WTC11 (cell line): Measurements from ENCODE around the gene OSBPL5. TPM values are rescaled to one million over a fixed set of nuclear protein-coding genes. Genes with fewer than 3 reads are reported as not detected.
A peak's percentile ranks its signal among the peaks of the same experiment; 100 is the strongest.

Source experiments
- ATAC-seq: fragments of 200-7000 bp; cut with Tn5 transposase; 2 replicates; pipeline ENCODE4 v1.10.0; 2021; ENCODE audit warnings: mild to moderate bottlenecking, moderate library complexity
- CTCF ChIA-PET: fragments of 300-600 bp; sonication (Branson Sonifier 250); formaldehyde crosslinking; loops from one replicate; lab custom pipeline; 2021; ENCODE audit warnings: antibody characterized with exemption; lab: Charles Lee
- POLR2A ChIA-PET: fragments of 350-600 bp; sonication (Branson Sonifier 250); formaldehyde crosslinking; loops from one replicate; lab custom pipeline; 2021; ENCODE audit warnings: antibody characterized with exemption; lab: Charles Lee
- DNase-seq: peaks from one replicate; pipeline ENCODE4 v3.0.0; 2021; ENCODE audit warnings: low spot score
- H3K27ac Mint-ChIP-seq: 2 replicates; pipeline ENCODE4 v1.8.0; 2021; ENCODE audit warnings: mixed read lengths
- H3K27me3 Mint-ChIP-seq: 2 replicates; pipeline ENCODE4 v1.8.0; 2021; ENCODE audit warnings: low read depth, mild to moderate bottlenecking, moderate library complexity, mixed read lengths
- H3K36me3 Mint-ChIP-seq: 2 replicates; pipeline ENCODE4 v1.8.0; 2021; ENCODE audit warnings: mixed read lengths
- H3K4me1 Mint-ChIP-seq: 2 replicates; pipeline ENCODE4 v1.8.0; 2022; ENCODE audit warnings: mixed read lengths
- H3K4me3 Mint-ChIP-seq: 2 replicates; pipeline ENCODE4 v1.8.0; 2021; ENCODE audit warnings: mild to moderate bottlenecking, moderate library complexity, mixed read lengths
- H3K9me3 Mint-ChIP-seq: 2 replicates; pipeline ENCODE4 v1.8.0; 2021; ENCODE audit warnings: mixed read lengths
- CREB1 ChIP-seq: sonication (generic); formaldehyde crosslinking; IDR thresholded peaks from 2 replicates; pipeline ENCODE4 v1.8.0; 2023; ENCODE audit warnings: mild to moderate bottlenecking, missing genetic modification reagents
- GRHL2 ChIP-seq: fragments of 250-450 bp; sonication (Bioruptor Pico); IDR thresholded peaks from 2 replicates; pipeline ENCODE4 v1.8.0; 2022; ENCODE audit warnings: mild to moderate bottlenecking, moderate library complexity; ENCODE audit not compliant: insufficient replicate concordance, severe bottlenecking
- GTF2I ChIP-seq: fragments of 250-450 bp; sonication (Bioruptor Pico); conservative IDR thresholded peaks from 2 replicates; pipeline ENCODE4 v1.4.0; 2021; ENCODE audit warnings: mild to moderate bottlenecking
- IRF2 ChIP-seq: sonication (generic); formaldehyde crosslinking; IDR thresholded peaks from 2 replicates; pipeline ENCODE4 v1.8.0; 2022; ENCODE audit warnings: low read depth, missing genetic modification reagents, borderline replicate concordance
- NFATC4 ChIP-seq: fragments of 250-450 bp; sonication (Bioruptor Pico); IDR thresholded peaks from 2 replicates; pipeline ENCODE4 v1.9.0; 2021; ENCODE audit warnings: mild to moderate bottlenecking
- NFE2L1 ChIP-seq: sonication (generic); formaldehyde crosslinking; IDR thresholded peaks from 2 replicates; pipeline ENCODE4 v1.8.1; 2023; ENCODE audit warnings: missing genetic modification reagents
- ZNF138 ChIP-seq: sonication (generic); formaldehyde crosslinking; conservative IDR thresholded peaks from 2 replicates; pipeline ENCODE4 v1.8.1; 2022; ENCODE audit warnings: mild to moderate bottlenecking, moderate library complexity, missing genetic modification reagents
- ZNF263 ChIP-seq: sonication (generic); formaldehyde crosslinking; IDR thresholded peaks from 2 replicates; pipeline ENCODE4 v1.8.1; 2022; ENCODE audit warnings: low read depth, mild to moderate bottlenecking, moderate library complexity, missing genetic modification reagents
- total RNA-seq: library from RNA; stranded (reverse); gene quantifications from 3 replicates; pipeline ENCODE4 v1.2.3, GENCODE V29; 2021
- TF ChIP-seq, protein P1 (sequence below): sonication (generic); formaldehyde crosslinking; IDR thresholded peaks from 2 replicates; pipeline ENCODE4 v1.8.0; 2022; ENCODE audit warnings: missing genetic modification reagents
- TF ChIP-seq, protein P2 (sequence below): sonication (generic); formaldehyde crosslinking; IDR thresholded peaks from 2 replicates; pipeline ENCODE4 v1.8.1; 2022; ENCODE audit warnings: missing genetic modification reagents, borderline replicate concordance
- TF ChIP-seq, protein P3 (sequence below): sonication (generic); formaldehyde crosslinking; IDR thresholded peaks from 2 replicates; pipeline ENCODE4 v1.8.1; 2022; ENCODE audit warnings: mild to moderate bottlenecking, moderate library complexity, missing genetic modification reagents
- TF ChIP-seq, protein P4 (sequence below): sonication (generic); formaldehyde crosslinking; IDR thresholded peaks from 2 replicates; pipeline ENCODE4 v1.8.0; 2022; ENCODE audit warnings: mild to moderate bottlenecking, missing genetic modification reagents
- TF ChIP-seq, protein P5 (sequence below): sonication (generic); formaldehyde crosslinking; IDR thresholded peaks from 2 replicates; pipeline ENCODE4 v1.8.1; 2023; ENCODE audit warnings: mild to moderate bottlenecking, missing genetic modification reagents
- TF ChIP-seq, protein P6 (sequence below): sonication (generic); formaldehyde crosslinking; IDR thresholded peaks from 2 replicates; pipeline ENCODE4 v1.8.1; 2023; ENCODE audit warnings: mild to moderate bottlenecking, missing genetic modification reagents, moderate library complexity
- TF ChIP-seq, protein P7 (sequence below): sonication (generic); formaldehyde crosslinking; IDR thresholded peaks from 2 replicates; pipeline ENCODE4 v1.8.0; 2022; ENCODE audit warnings: mild to moderate bottlenecking, missing genetic modification reagents

Gene OSBPL5
- total RNA-seq, 1 experiment from 2014 or later = 17.7 TPM

DNA sequence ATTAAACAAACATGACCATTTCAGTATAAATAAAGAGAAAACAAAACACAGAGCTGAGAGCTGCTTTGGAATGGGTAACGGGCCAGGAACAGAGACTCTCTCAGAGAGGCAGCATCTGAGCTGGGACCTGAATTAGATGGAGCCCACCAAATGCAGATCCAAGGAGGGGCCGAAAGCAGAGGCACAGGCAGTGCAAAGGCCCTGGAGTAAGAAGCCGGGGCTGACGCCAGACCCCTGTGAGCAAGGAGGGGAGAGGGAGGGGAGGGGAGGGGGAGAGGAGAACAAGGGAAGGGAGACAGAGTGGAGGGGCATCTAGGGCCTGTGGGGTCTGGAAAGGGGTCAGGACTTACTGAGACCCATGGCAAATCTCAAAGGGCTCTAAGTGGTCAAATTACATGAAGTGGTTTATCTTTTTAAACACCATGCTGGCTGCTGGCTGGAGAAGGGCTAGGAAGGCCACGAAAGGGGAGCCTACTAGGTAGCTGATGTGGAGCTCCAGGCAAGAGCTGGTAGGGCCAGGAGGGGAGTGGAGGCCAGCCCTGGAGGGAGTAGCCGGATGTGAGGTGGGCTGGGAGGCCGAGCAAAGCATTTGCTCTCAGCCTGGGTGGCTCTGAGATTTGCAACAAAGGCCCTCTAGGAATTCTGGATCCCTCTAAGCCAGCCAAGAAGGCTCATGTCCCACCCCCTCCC lies 3.2 kb downstream of the OSBPL5 start:
- no peaks in the 10 kb centered on the region for H3K9me3 Mint-ChIP-seq
- H3K4me3 Mint-ChIP-seq = no peak overlapping the region
- no peak overlapping the region for H3K27ac Mint-ChIP-seq
- DNase-seq = peak; percentile 10
- CTCF ChIA-PET = interaction anchor here (0.7 to 2.9 kb wide), 11 partner anchors 24 to 511 kb away, joined by 4 to 14 read pairs (median 6); no protein-coding TSS in a partner anchor
- H3K27me3 Mint-ChIP-seq = peaks cover 23% of the 10 kb centered on the region
- POLR2A ChIA-PET = no interaction called here
- ATAC-seq = no peak
- TF ChIP-seq, protein P1, sequence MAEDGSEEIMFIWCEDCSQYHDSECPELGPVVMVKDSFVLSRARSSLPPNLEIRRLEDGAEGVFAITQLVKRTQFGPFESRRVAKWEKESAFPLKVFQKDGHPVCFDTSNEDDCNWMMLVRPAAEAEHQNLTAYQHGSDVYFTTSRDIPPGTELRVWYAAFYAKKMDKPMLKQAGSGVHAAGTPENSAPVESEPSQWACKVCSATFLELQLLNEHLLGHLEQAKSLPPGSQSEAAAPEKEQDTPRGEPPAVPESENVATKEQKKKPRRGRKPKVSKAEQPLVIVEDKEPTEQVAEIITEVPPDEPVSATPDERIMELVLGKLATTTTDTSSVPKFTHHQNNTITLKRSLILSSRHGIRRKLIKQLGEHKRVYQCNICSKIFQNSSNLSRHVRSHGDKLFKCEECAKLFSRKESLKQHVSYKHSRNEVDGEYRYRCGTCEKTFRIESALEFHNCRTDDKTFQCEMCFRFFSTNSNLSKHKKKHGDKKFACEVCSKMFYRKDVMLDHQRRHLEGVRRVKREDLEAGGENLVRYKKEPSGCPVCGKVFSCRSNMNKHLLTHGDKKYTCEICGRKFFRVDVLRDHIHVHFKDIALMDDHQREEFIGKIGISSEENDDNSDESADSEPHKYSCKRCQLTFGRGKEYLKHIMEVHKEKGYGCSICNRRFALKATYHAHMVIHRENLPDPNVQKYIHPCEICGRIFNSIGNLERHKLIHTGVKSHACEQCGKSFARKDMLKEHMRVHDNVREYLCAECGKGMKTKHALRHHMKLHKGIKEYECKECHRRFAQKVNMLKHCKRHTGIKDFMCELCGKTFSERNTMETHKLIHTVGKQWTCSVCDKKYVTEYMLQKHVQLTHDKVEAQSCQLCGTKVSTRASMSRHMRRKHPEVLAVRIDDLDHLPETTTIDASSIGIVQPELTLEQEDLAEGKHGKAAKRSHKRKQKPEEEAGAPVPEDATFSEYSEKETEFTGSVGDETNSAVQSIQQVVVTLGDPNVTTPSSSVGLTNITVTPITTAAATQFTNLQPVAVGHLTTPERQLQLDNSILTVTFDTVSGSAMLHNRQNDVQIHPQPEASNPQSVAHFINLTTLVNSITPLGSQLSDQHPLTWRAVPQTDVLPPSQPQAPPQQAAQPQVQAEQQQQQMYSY (CRISPR knock-in tag) = peak; percentile 40; the same call in 1 of the 2 replicates
- TF ChIP-seq, protein P2, sequence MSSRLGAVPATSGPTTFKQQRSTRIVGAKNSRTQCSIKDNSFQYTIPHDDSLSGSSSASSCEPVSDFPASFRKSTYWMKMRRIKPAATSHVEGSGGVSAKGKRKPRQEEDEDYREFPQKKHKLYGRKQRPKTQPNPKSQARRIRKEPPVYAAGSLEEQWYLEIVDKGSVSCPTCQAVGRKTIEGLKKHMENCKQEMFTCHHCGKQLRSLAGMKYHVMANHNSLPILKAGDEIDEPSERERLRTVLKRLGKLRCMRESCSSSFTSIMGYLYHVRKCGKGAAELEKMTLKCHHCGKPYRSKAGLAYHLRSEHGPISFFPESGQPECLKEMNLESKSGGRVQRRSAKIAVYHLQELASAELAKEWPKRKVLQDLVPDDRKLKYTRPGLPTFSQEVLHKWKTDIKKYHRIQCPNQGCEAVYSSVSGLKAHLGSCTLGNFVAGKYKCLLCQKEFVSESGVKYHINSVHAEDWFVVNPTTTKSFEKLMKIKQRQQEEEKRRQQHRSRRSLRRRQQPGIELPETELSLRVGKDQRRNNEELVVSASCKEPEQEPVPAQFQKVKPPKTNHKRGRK (CRISPR knock-in tag) = no peak
- H3K36me3 Mint-ChIP-seq = no peaks in the 10 kb centered on the region
- peaks cover 41% of the 10 kb centered on the region for H3K4me1 Mint-ChIP-seq

DNA sequence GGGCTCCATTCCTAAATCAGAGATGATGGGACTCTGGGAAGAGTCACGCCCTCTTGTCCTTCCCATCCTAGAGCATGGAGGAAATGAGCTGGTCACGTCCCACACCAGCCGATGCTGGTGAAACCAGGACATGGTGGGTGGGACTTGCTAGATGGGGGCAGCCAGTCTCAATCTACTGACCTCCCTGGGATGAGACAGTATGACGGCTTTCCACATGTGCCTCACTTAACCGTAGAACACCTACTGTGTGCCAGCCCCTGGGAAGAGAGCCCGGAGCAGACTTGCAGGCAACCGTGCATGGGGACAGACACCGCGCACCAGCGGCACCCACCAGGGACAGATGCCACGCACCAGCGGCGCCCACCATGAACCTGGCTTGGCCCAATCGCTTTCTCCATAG lies 3.8 kb downstream of the OSBPL5 start:
- ChIA-PET POLR2A (no interaction called here), CTCF (interaction anchor here (0.8 to 2.9 kb wide), 12 partner anchors 21 to 247 kb away, joined by 3 to 14 read pairs (median 6); no protein-coding TSS in a partner anchor)
- Mint-ChIP-seq H3K36me3 (no peaks in the 10 kb centered on the region), H3K27ac (no peak overlapping the region), H3K4me3 (peak overlapping the region; percentile 66), H3K9me3 (no peaks in the 10 kb centered on the region), H3K27me3 (peaks cover 22% of the 10 kb centered on the region), H3K4me1 (peaks cover 45% of the 10 kb centered on the region)
- DNase-seq (peak; percentile 6), ATAC-seq (no peak)
- TF ChIP-seq CREB1 (CRISPR knock-in tag) = no peak
- TF ChIP-seq GTF2I (CRISPR knock-in tag) = no peak
- TF ChIP-seq, protein P3, sequence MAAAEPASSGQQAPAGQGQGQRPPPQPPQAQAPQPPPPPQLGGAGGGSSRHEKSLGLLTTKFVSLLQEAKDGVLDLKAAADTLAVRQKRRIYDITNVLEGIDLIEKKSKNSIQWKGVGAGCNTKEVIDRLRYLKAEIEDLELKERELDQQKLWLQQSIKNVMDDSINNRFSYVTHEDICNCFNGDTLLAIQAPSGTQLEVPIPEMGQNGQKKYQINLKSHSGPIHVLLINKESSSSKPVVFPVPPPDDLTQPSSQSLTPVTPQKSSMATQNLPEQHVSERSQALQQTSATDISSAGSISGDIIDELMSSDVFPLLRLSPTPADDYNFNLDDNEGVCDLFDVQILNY = no peak
- TF ChIP-seq IRF2 (CRISPR knock-in tag) = no peak
- TF ChIP-seq, protein P1 (CRISPR knock-in tag) = no peak
- no peak for TF ChIP-seq GRHL2 (CRISPR knock-in tag)
- TF ChIP-seq ZNF263 (CRISPR knock-in tag) = no peak
- TF ChIP-seq, protein P4, sequence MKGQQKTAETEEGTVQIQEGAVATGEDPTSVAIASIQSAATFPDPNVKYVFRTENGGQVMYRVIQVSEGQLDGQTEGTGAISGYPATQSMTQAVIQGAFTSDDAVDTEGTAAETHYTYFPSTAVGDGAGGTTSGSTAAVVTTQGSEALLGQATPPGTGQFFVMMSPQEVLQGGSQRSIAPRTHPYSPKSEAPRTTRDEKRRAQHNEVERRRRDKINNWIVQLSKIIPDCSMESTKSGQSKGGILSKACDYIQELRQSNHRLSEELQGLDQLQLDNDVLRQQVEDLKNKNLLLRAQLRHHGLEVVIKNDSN (CRISPR knock-in tag) = no peak
- TF ChIP-seq, protein P2 (CRISPR knock-in tag) = no peak
- TF ChIP-seq, protein P5, sequence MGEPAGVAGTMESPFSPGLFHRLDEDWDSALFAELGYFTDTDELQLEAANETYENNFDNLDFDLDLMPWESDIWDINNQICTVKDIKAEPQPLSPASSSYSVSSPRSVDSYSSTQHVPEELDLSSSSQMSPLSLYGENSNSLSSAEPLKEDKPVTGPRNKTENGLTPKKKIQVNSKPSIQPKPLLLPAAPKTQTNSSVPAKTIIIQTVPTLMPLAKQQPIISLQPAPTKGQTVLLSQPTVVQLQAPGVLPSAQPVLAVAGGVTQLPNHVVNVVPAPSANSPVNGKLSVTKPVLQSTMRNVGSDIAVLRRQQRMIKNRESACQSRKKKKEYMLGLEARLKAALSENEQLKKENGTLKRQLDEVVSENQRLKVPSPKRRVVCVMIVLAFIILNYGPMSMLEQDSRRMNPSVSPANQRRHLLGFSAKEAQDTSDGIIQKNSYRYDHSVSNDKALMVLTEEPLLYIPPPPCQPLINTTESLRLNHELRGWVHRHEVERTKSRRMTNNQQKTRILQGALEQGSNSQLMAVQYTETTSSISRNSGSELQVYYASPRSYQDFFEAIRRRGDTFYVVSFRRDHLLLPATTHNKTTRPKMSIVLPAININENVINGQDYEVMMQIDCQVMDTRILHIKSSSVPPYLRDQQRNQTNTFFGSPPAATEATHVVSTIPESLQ (CRISPR knock-in tag) = no peak
- TF ChIP-seq, protein P6, sequence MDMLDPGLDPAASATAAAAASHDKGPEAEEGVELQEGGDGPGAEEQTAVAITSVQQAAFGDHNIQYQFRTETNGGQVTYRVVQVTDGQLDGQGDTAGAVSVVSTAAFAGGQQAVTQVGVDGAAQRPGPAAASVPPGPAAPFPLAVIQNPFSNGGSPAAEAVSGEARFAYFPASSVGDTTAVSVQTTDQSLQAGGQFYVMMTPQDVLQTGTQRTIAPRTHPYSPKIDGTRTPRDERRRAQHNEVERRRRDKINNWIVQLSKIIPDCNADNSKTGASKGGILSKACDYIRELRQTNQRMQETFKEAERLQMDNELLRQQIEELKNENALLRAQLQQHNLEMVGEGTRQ (CRISPR knock-in tag) = no peak
- no peak for TF ChIP-seq ZNF138 (CRISPR knock-in tag)
- TF ChIP-seq, protein P7, sequence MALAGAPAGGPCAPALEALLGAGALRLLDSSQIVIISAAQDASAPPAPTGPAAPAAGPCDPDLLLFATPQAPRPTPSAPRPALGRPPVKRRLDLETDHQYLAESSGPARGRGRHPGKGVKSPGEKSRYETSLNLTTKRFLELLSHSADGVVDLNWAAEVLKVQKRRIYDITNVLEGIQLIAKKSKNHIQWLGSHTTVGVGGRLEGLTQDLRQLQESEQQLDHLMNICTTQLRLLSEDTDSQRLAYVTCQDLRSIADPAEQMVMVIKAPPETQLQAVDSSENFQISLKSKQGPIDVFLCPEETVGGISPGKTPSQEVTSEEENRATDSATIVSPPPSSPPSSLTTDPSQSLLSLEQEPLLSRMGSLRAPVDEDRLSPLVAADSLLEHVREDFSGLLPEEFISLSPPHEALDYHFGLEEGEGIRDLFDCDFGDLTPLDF (CRISPR knock-in tag) = no peak
- no peak for TF ChIP-seq NFATC4
- no peak for TF ChIP-seq NFE2L1
